MCF 10A (cell line): Measurements from ENCODE around the gene STIM1. TPM values are rescaled to one million over a fixed set of nuclear protein-coding genes. Genes with fewer than 3 reads are reported as not detected.

Experiments
- BruUV-seq: library from RNA; stranded (reverse); fragments of 400-500 nt; replicated peaks from 2 replicates; lab custom pipeline; 2021; lab: Mats Ljungman, UMichigan
- CTCF ChIA-PET: fragments of 300-600 bp; sonication (Branson Sonifier 250); formaldehyde crosslinking; extraction: SDS; loops from one replicate; lab custom pipeline; 2021; ENCODE audit warnings: antibody characterized with exemption, inconsistent platforms; lab: Yijun Ruan, JAX
- POLR2A ChIA-PET: fragments of 300-600, 350-650 bp; sonication (Branson Sonifier 250); formaldehyde crosslinking; extraction: SDS; loops from one replicate; lab custom pipeline; 2020; ENCODE audit warnings: antibody characterized with exemption, inconsistent platforms; lab: Yijun Ruan, JAX
- DNase-seq: peaks from one replicate; pipeline ENCODE4 v3.0.0-alpha.2; 2018; ENCODE audit not compliant: unreplicated experiment
- H3K27ac Mint-ChIP-seq: one replicate; pipeline ENCODE4 v1.8.0; 2022; ENCODE audit warnings: mild to moderate bottlenecking, low read depth, mixed read lengths; ENCODE audit not compliant: unreplicated experiment
- H3K27me3 Mint-ChIP-seq: one replicate; pipeline ENCODE4 v1.8.0; 2022; ENCODE audit warnings: mixed read lengths; ENCODE audit not compliant: insufficient read depth, unreplicated experiment
- H3K36me3 Mint-ChIP-seq: one replicate; pipeline ENCODE4 v1.8.0; 2022; ENCODE audit warnings: mild to moderate bottlenecking, moderate library complexity, mixed read lengths; ENCODE audit not compliant: insufficient read depth, unreplicated experiment
- H3K4me1 Mint-ChIP-seq: one replicate; pipeline ENCODE4 v1.8.0; 2022; ENCODE audit warnings: mixed read lengths; ENCODE audit not compliant: insufficient read depth, unreplicated experiment
- H3K4me3 Mint-ChIP-seq: one replicate; pipeline ENCODE4 v1.8.0; 2022; ENCODE audit warnings: mild to moderate bottlenecking, moderate library complexity, mixed read lengths; ENCODE audit not compliant: unreplicated experiment
- H3K9me3 Mint-ChIP-seq: one replicate; pipeline ENCODE4 v1.8.0; 2022; ENCODE audit warnings: mixed read lengths; ENCODE audit not compliant: unreplicated experiment
- CTCF ChIP-seq: fragments of 200-600 bp; IDR thresholded peaks from one replicate; pipeline ENCODE4 v1.8.0; 2022; ENCODE audit warnings: antibody characterized with exemption, mild to moderate bottlenecking; ENCODE audit not compliant: unreplicated experiment
- intact Hi-C: fragments of 100-400 bp; cut with micrococcal nuclease; formaldehyde crosslinking; loops from 2 replicates; pipeline ENCODE4 v1.14.1; 2022
- total RNA-seq: library from RNA; stranded (reverse); gene quantifications from 2 replicates; pipeline ENCODE4 v1.2.3, GENCODE V29; 2022

STIM1 gene
- total RNA-seq, 1 experiment from 2014 or later = 41.2 TPM

GRCh38 chr11:3879967-3880542, 24.6 kb downstream of the STIM1 start:
- BruUV-seq = no TSS peak
- no peaks in the 10 kb centered on the region for H3K36me3 Mint-ChIP-seq
- intact Hi-C loops = no loop called here

DNA sequence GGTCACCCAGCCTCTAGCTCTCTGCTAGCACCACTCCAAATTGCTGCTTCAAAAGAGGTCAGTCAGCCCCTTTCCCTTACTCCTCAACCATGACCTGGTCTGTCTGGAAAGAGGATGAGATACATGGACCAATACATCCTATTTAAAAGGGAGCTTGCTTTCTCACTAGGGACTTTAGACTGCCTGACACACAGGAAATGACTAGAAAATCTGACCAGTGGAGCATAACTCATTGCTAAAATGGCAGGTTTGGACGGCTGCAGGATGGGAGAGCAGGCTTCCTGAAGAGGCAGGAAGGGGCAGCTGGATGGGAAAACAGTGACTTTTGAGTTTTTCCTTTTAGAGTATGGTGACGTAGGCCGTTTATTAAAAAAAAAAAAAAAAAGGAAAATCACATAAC, 25.3 kb downstream of the STIM1 start:
- POLR2A ChIA-PET = no interaction called here
- intact Hi-C loops = no loop called here
- H3K4me3 Mint-ChIP-seq = no peak overlapping the region
- no peak for DNase-seq
- H3K27ac Mint-ChIP-seq = no peak overlapping the region
- no peaks in the 10 kb centered on the region for H3K36me3 Mint-ChIP-seq
- CTCF ChIA-PET = interaction anchor here (0.6 to 1.4 kb wide), 5 partner anchors 17 to 191 kb away, joined by 3 to 8 read pairs (median 3); partner anchors contain the start of gene STIM1
- peaks cover 18% of the 10 kb centered on the region for H3K4me1 Mint-ChIP-seq
- H3K9me3 Mint-ChIP-seq = no peaks in the 10 kb centered on the region
- no peaks in the 10 kb centered on the region for H3K27me3 Mint-ChIP-seq
- BruUV-seq = no TSS peak
- TF ChIP-seq CTCF = no peak

More at GRCh38 chr11:3879967-3880542, 24.6 kb downstream of the STIM1 start:
- no peaks in the 10 kb centered on the region for H3K27me3 Mint-ChIP-seq
- peaks cover 18% of the 10 kb centered on the region for H3K4me1 Mint-ChIP-seq
- H3K4me3 Mint-ChIP-seq = no peak overlapping the region
- no peak for DNase-seq
- CTCF ChIA-PET = interaction anchor here (0.6 to 1.2 kb wide), 3 partner anchors 17 to 192 kb away, joined by 3 to 8 read pairs (median 3); partner anchors contain the start of gene STIM1
- H3K9me3 Mint-ChIP-seq = no peaks in the 10 kb centered on the region
- H3K27ac Mint-ChIP-seq = peak overlapping the region; percentile 32
- POLR2A ChIA-PET = no interaction called here
- no peak for TF ChIP-seq CTCF

- no TSS peak for BruUV-seq
- Mint-ChIP-seq H3K9me3 (no peaks in the 10 kb centered on the region), H3K36me3 (no peaks in the 10 kb centered on the region), H3K4me3 (no peak overlapping the region), H3K27me3 (no peaks in the 10 kb centered on the region), H3K4me1 (peaks cover 17% of the 10 kb centered on the region), H3K27ac (no peak overlapping the region)
- ChIA-PET CTCF (interaction anchor here (1.0 to 1.1 kb wide), 4 partner anchors 23 to 190 kb away, joined by 3 to 5 read pairs (median 4); no protein-coding TSS in a partner anchor), POLR2A (interaction anchor here (0.5 kb wide), 1 partner anchor 162 kb away, joined by 3 read pairs; no protein-coding TSS in a partner anchor)
- TF ChIP-seq CTCF = no peak
- no peak for DNase-seq
- intact Hi-C loops = no loop called here
These were observed 27.2 kb downstream of the STIM1 start for GRCh38 chr11:3882655-3883054.

DNA sequence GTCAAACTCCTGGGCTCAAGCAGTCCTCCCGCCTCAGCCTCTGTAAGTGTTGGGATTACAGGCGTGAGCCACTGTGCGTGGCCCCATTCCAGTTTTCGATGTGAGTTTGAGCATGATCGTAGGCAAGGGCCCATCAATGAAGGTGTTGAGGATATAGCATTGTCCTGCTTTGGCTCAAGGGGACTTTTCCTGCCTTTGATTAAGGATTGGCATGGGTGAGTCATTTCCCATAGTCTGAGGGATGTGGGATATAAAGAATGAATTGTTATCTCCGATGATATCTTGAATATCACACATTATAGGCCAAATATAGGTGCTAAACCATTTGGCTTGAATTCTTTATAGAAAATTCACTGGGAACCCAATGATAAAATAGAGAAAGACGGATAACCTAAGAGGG, 30.4 kb downstream of the STIM1 start:
- no peak for TF ChIP-seq CTCF
- H3K9me3 Mint-ChIP-seq = no peaks in the 10 kb centered on the region
- no TSS peak for BruUV-seq
- H3K4me1 Mint-ChIP-seq = peaks cover 1% of the 10 kb centered on the region
- H3K27ac Mint-ChIP-seq = no peak overlapping the region
- POLR2A ChIA-PET = no interaction called here
- H3K36me3 Mint-ChIP-seq = no peaks in the 10 kb centered on the region
- no peak for DNase-seq
- no peaks in the 10 kb centered on the region for H3K27me3 Mint-ChIP-seq
- intact Hi-C loops = no loop called here
- H3K4me3 Mint-ChIP-seq = no peak overlapping the region
- CTCF ChIA-PET = no interaction called here
